GM12875 (cell line): ENCODE results near the gene MARCOL.

ENCODE experiments used
- H3K4me3 ChIP-seq: one replicate; pipeline ENCODE4 v1.5.1; 2011; ENCODE audit warnings: low read depth, low read length, control low read depth
- CTCF ChIP-seq: IDR thresholded peaks from 2 replicates; pipeline ENCODE4 v1.5.1; 2011; ENCODE audit warnings: low read depth, mild to moderate bottlenecking, control low read depth, inconsistent platforms, low read length, moderate library complexity, borderline replicate concordance; ENCODE audit not compliant: insufficient read depth

The MARCOL gene

GRCh38 chr5:148206620-148207019 is 31.7 kb upstream of the MARCOL start:
- no peak for TF ChIP-seq CTCF
- H3K4me3 ChIP-seq: no peak overlapping the region

- H3K4me3 ChIP-seq: no peak overlapping the region
- TF ChIP-seq CTCF: no peak
Observed at GRCh38 chr5:148208226-148208625, 30.1 kb upstream of the MARCOL start.

GRCh38 chr5:148209151-148209770 is 29.1 kb upstream of the MARCOL start:
- no peak for TF ChIP-seq CTCF

GRCh38 chr5:148214665-148215185 is 23.6 kb upstream of the MARCOL start:
- no peak overlapping the region for H3K4me3 ChIP-seq
- TF ChIP-seq CTCF: no peak

More at GRCh38 chr5:148209151-148209770, 29.1 kb upstream of the MARCOL start:
- H3K4me3 ChIP-seq: no peak overlapping the region

- no peak overlapping the region for H3K4me3 ChIP-seq
- no peak for TF ChIP-seq CTCF
Observed at GRCh38 chr5:148221508-148221907, 16.8 kb upstream of the MARCOL start.

GRCh38 chr5:148224117-148224742 is 14.1 kb upstream of the MARCOL start:
- H3K4me3 ChIP-seq: no peak overlapping the region
- no peak for TF ChIP-seq CTCF
